ENCODE results near the gene AKR7A3.
"Not testable (repeated sequence)": the region's sequence is repeated elsewhere in the genome, so short reads cannot be mapped to it uniquely, and the experiment has no call there.

Gene AKR7A3

DNA sequence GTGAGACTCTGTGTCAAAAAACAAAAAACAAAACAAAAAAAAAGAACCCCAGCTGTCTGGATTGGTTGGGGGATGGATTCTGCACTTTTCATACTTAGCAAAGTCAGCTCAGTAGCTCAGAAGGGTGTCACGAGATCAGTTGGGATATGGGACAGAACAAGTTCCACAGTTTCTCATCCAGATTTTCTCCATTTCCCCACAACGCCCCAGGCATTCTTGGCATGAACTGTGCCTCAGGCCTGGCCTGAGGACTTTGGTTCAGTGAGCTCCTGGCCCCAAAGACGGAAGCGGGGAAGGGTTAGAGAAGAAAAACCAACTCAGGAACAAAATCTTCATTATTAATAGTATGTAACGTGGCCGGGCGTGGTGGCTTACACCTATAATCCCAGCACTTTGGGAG lies 21.5 kb upstream of the AKR7A3 start:
- TF ChIP-seq CTCF (IDR thresholded peaks at IDR 0.05; ENCODE audit: low read depth, low read length) = no peak
- H3K4me3 ChIP-seq (replicated peaks in 1 of 2; ENCODE audit: low read depth in 2 of 2, low read length in 2 of 2) = no peak overlapping the region
- DNase-seq (ENCODE audit: low read depth in 2 of 2) = no peak

DNA sequence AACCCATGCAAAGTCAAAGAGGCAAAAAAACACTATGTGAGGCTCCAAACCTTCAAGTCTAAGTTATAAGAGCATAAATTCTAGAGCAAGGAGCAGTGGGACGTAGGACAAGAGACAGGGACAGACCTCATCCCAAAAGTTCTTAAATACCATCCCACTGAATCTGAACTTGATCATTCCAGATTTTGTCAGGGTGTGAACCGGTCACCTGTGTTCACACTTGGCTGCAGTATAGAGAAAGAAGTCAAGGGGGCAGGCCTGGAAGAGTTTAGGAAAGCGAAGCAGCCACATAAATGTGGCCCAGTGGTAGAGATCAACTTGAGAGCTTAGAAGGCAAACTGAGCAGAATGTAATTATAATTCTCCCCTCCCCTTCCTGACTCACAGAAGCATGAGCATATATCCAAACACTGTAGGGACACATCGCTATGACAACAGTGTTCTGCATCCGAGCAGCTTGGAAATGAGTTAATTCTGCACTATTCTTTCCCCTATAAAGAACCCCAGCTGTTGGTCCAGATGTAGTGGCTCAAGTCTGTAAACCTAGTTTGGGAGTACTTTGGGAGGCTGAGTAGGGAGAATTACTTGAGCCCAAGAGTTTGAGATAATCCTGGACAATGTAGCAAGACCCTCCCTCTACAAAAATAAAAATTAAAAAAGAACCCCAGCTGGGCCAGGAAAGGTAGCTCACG lies 20.7 kb upstream of the AKR7A3 start:
- peak; percentile 45 to 83 for DNase-seq (ENCODE audit: low read depth in 2 of 2)
- no peak for TF ChIP-seq CTCF (IDR thresholded peaks at IDR 0.05; ENCODE audit: low read depth, low read length)
- no peak overlapping the region for H3K4me3 ChIP-seq (replicated peaks in 1 of 2; ENCODE audit: low read depth in 2 of 2, low read length in 2 of 2)

DNA sequence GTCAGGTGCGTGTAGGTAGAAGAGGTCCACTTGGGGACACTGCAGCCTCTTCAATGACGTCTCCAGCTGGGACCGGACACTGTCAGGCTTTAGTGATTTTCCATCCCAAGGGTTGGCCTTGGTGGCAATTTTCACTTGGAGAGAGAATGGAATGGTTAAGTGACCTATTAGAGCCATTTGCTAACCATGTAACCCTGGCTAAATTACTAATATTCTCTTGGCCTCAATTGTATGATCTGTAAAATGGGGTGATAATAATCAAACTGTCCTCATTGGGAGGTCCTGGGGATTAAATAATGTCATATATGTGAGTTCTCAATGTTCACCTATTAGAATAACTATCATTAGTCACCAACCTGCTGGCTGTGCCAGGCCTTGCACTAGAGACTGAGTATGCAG lies 19.9 kb upstream of the AKR7A3 start:
- no peak for TF ChIP-seq CTCF (IDR thresholded peaks at IDR 0.05; ENCODE audit: low read depth, low read length)

DNA sequence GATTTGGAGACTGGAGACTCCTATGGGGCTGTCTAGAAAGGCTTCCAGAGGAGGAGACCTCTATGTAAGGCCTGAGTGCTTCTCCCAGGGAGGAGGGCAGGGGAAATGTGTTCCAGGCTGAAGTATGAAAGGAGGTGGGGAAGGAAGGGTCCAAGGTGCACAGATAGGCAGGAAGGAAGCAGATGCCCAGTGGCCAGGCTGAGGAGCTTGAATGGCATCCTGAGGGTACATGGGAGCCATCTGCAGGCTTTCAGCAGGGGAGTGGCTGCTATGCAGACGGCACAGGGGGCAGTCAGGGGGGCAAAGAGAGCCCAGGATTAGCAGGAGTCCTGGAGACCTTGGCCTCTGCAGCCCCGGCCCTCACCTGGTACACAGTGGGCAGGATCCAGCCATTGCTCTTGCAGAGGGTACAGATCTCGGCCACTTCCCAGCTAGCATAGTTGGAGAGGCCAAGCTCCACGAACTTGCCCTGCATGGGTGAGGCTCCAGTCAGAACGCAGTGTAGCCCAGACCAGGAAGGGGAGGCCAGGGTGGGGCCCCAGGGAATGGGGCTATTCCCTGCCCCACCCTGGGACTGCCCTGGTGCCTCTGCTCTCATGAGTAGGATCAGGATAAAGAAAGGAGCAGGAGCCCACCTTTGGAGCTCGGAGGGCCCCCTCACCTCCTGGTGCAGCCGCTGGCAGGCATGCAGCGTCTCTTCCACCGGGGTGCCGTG lies 19.4 kb upstream of the AKR7A3 start:
- DNase-seq (ENCODE audit: low read depth in 2 of 2) = no peak
- no peak for TF ChIP-seq CTCF (IDR thresholded peaks at IDR 0.05; ENCODE audit: low read depth, low read length)
- H3K4me3 ChIP-seq (replicated peaks in 1 of 2; ENCODE audit: low read depth in 2 of 2, low read length in 2 of 2) = no peak overlapping the region

More for the DNA sequence above, 19.9 kb upstream of the AKR7A3 start:
- H3K4me3 ChIP-seq (replicated peaks in 1 of 2; ENCODE audit: low read depth in 2 of 2, low read length in 2 of 2) = no peak overlapping the region
- no peak for DNase-seq (ENCODE audit: low read depth in 2 of 2)

GRCh38 chr1:19306941-19307340 lies 18.4 kb upstream of the AKR7A3 start:
- no peak for TF ChIP-seq CTCF (IDR thresholded peaks at IDR 0.05; ENCODE audit: low read depth, low read length)
- DNase-seq (ENCODE audit: low read depth in 2 of 2) = no peak
- no peak overlapping the region for H3K4me3 ChIP-seq (replicated peaks in 1 of 2; ENCODE audit: low read depth in 2 of 2, low read length in 2 of 2)

DNA sequence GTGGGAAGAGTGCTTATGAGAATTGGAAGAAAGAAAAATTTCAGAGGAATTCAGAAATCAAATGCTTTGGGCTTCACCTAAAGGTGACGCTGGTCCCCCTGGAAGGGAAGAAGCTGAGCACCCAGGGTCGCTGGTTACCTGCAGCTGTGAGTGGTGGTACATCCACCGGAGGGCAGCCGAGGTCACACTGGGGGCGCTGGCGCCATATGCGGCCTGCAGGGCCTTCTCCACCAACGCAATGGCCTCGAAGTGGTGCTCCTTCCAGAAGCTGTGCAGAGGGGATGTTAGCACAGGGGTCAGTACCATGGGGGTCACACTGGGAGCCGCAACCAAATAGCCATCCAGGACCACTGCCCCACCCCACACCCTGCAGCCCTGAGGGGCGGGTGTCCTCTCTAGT lies 17.3 kb upstream of the AKR7A3 start:
- DNase-seq (ENCODE audit: low read depth in 2 of 2) = no peak
- no peak for TF ChIP-seq CTCF (IDR thresholded peaks at IDR 0.05; ENCODE audit: low read depth, low read length)
- H3K4me3 ChIP-seq (replicated peaks in 1 of 2; ENCODE audit: low read depth in 2 of 2, low read length in 2 of 2) = no peak overlapping the region

DNA sequence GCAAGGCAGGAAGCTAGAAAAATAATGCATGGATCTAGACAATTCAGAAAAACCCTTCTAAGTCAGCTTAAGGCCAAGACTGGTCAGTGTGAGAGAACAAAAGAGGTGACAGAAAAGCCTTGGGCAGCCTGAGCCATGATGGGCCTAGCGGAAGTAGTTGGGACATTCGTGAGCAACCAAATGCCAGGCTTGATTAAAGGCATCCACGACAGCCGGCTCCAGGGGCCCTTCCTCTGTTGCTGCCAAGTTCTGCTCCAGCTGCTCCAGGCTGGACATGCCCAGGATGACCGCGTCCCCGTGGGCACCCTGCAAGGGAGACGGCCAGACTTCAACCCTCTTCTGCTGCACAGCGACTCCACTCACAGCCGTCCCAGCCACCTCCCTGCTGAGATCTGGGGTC lies 15.5 kb upstream of the AKR7A3 start:
- H3K4me3 ChIP-seq (replicated peaks in 1 of 2; ENCODE audit: low read depth in 2 of 2, low read length in 2 of 2); DNase-seq (ENCODE audit: low read depth in 2 of 2): not testable (repeated sequence)
